ENCODE results near the gene DYNC2I2. TPM values are rescaled to one million over a fixed set of nuclear protein-coding genes. Genes with fewer than 3 reads are reported as not detected.

The DYNC2I2 gene
- total RNA-seq, 1 donor from 2014 or later: 49.9 TPM

DNA sequence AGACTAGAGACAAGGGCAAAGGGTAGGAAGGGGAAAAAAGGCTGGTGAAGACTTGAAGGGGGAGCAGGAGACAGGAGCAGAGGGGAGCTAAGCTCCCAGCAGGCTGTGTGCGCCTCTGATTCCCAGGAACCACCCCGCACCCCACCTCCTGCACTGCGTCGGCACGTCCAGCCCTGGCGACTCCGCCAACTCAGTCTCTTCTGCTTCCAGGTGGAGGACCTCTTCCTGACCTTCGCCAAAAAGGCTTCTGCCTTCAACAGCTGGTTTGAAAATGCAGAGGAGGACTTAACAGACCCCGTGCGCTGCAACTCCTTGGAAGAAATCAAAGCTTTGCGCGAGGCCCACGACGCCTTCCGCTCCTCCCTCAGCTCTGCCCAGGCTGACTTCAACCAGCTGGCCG is 30.5 kb downstream of the DYNC2I2 start:
- Histone ChIP-seq H3K27me3 (no peaks in the 10 kb centered on the region), H3K4me1 (peaks cover 4 to 12% of the 10 kb centered on the region in 2 donors), H3K36me3 (peaks cover 77 to 99% of the 10 kb centered on the region in 2 donors), H3K4me3 (no peak overlapping the region), H3K27ac (no peak overlapping the region), H3K9me3 (no peaks in the 10 kb centered on the region)
- intact Hi-C loops (cut with DNase I): no loop called here
- TF ChIP-seq, protein P1, sequence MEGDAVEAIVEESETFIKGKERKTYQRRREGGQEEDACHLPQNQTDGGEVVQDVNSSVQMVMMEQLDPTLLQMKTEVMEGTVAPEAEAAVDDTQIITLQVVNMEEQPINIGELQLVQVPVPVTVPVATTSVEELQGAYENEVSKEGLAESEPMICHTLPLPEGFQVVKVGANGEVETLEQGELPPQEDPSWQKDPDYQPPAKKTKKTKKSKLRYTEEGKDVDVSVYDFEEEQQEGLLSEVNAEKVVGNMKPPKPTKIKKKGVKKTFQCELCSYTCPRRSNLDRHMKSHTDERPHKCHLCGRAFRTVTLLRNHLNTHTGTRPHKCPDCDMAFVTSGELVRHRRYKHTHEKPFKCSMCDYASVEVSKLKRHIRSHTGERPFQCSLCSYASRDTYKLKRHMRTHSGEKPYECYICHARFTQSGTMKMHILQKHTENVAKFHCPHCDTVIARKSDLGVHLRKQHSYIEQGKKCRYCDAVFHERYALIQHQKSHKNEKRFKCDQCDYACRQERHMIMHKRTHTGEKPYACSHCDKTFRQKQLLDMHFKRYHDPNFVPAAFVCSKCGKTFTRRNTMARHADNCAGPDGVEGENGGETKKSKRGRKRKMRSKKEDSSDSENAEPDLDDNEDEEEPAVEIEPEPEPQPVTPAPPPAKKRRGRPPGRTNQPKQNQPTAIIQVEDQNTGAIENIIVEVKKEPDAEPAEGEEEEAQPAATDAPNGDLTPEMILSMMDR (IDR thresholded peaks at IDR 0.05): no peak
- no peak for DNase-seq (ENCODE audit: low spot score in 2 of 2)

DNA sequence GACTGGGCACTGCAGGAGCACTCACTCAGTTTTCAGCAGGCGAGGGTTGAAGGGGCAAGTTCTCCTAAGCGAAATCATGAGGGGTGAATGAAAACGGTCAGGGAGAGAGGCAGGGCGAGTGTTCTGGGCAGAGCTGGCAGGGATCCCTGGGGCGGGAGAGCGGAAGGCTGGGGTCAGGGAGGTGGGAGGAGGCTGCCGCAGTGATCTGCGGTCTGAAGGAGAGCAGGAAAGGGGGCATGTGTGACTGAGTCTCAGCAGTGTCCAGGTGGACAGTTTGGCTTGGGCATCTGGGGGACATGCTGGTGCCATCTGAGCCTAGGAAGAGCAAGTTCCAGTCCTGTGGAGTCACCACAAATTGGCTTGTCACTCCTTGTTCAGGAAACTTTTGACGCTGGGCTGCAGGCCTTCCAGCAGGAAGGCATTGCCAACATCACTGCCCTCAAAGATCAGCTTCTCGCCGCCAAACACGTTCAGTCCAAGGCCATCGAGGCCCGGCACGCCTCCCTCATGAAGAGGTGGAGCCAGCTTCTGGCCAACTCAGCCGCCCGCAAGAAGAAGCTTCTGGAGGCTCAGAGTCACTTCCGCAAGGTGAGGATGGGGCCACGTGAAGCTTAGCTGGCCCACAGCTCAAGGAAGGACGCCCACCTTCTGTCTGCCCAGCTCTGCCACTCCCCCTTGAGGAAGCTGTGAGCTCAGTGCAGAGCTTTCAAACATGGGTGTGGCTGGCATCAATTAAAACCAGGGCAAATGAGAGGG is 31.1 kb downstream of the DYNC2I2 start:
- H3K27me3 ChIP-seq: no peaks in the 10 kb centered on the region
- H3K27ac ChIP-seq: no peak overlapping the region
- no peak overlapping the region for H3K4me3 ChIP-seq
- DNase-seq (ENCODE audit: low spot score in 2 of 2): no peak
- H3K36me3 ChIP-seq: peaks cover 77 to 99% of the 10 kb centered on the region in 2 donors
- TF ChIP-seq, protein P1 (IDR thresholded peaks at IDR 0.05): no peak
- intact Hi-C loops (cut with DNase I): no loop called here
- H3K4me1 ChIP-seq: peaks cover 4 to 12% of the 10 kb centered on the region in 2 donors
- H3K9me3 ChIP-seq: no peaks in the 10 kb centered on the region

DNA sequence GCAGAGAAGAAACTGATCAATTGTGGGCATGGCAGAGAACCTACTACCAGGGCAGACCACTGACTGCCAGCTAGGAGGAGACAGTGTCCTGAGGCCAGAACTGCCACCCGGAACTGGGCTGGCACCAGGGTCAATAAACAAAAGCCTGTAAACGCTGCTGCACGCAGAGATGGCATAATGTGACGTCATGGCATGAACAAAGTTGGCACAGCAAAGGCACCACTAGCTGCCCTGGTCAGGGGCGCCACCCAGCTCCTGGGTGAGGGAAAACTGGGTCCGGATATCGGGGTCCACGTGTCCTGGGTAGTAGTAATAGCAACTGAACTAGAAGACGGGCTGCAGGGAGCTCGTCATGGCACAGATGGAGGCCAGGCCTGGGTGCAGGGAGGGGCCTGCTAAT is 32.1 kb downstream of the DYNC2I2 start:
- Histone ChIP-seq H3K27ac (no peak overlapping the region), H3K9me3 (no peaks in the 10 kb centered on the region), H3K4me1 (peaks cover 4 to 12% of the 10 kb centered on the region in 2 donors), H3K4me3 (no peak overlapping the region), H3K27me3 (no peaks in the 10 kb centered on the region), H3K36me3 (peaks cover 87 to 99% of the 10 kb centered on the region in 2 donors)
- TF ChIP-seq, protein P1 (IDR thresholded peaks at IDR 0.05): no peak
- DNase-seq (ENCODE audit: low spot score in 2 of 2): no peak
- intact Hi-C loops (cut with DNase I): no loop called here

DNA sequence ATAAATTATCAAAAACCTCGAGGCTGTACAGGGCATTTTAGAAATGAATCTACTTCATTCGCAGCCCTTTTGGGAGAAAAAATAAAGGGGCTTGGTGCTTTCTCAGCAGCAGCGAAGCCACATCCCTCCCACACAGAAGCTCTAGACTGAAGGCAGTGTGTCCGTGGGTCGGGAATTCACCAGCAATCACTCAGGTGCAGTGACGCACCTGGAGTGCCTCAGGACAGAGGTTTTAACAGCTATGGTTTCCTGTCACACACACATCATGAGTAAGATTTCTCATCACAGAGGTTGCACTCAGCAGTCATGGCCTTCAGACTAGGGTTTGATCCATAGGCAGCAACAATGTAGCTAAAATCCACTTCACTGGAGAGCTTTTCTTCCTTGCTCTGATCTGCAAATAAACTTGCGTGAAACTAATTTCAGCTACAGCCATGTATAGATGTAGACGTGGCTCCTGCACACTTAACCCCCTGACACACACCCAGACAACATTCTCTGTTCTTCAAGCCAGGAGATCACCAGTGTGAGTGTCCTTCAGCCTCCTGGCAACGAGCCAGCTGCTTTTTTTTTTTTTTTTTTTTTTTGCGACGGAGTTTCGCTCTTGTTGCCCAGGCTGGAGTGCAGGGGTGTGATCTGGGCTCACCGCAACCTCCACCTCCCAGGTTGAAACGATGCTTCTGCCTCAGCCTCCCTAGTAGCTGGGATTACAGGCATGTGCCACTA is 34.8 kb downstream of the DYNC2I2 start:
- intact Hi-C loops (cut with DNase I): no loop called here
- TF ChIP-seq, protein P1 (IDR thresholded peaks at IDR 0.05): no peak
- Histone ChIP-seq H3K4me3 (no peak overlapping the region), H3K9me3 (no peaks in the 10 kb centered on the region), H3K4me1 (no peaks in the 10 kb centered on the region), H3K27ac (no peak overlapping the region), H3K27me3 (no peaks in the 10 kb centered on the region), H3K36me3 (peaks cover 93 to 99% of the 10 kb centered on the region in 2 donors)
- no peak for DNase-seq (ENCODE audit: low spot score in 2 of 2)

DNA sequence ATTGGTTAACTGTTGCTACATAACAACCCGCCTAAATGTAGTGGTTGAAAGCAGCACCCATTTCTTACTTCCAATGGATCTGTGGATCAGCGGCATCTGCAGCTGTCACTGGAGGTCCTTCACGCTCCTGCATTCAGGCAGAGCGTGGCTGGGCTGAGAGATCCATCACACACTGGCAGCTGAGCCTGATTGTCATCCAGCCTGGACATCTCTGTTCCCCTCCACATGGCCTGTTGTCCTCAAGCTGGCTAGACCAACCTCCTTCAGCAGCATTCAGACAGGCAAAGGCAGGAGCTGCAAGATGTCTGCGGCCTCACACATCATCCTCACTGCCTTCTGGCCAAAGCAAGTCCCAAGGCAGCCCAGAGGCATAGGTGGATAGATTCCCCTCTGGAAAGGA is 36.9 kb downstream of the DYNC2I2 start:
- Histone ChIP-seq H3K27me3 (no peaks in the 10 kb centered on the region), H3K9me3 (no peaks in the 10 kb centered on the region), H3K27ac (no peak overlapping the region), H3K4me1 (no peaks in the 10 kb centered on the region), H3K4me3 (no peak overlapping the region), H3K36me3 (peaks cover 94 to 100% of the 10 kb centered on the region in 2 donors)
- no peak for DNase-seq (ENCODE audit: low spot score in 2 of 2)
- intact Hi-C loops (cut with DNase I): no loop called here
- TF ChIP-seq, protein P1 (IDR thresholded peaks at IDR 0.05): no peak
